ENCODE measurements around the gene RPH3AL.

DNA sequence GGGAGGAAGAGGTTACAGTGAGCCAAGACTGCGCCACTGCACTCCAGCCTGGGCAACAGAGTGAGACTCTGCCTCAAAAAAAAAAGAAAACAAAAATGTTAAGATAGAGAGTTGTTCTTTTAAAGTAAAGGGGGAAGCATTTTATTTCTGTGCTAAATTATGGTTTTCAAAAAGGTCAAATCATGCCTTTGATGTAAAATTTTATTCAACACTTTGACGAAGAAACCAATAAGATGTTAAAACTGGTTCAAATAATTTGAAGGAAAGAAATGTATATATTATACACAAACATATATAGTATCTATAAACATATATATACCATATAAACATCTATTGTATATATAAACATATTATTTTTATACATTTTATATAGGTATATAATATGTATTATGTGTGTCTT is 43.4 kb upstream of the RPH3AL start:
- TF ChIP-seq, protein P1, sequence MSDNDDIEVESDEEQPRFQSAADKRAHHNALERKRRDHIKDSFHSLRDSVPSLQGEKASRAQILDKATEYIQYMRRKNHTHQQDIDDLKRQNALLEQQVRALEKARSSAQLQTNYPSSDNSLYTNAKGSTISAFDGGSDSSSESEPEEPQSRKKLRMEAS (IDR thresholded peaks at IDR 0.05): no peak
- TF ChIP-seq YY1 (IDR thresholded peaks at IDR 0.05; ENCODE audit: low read depth): no peak
- TF ChIP-seq TAF1 (IDR thresholded peaks at IDR 0.05; ENCODE audit: low read depth): no peak
- TF ChIP-seq TCF12 (IDR thresholded peaks at IDR 0.05; ENCODE audit: low read depth): no peak

Data from Ishikawa (cell line).